HEK293 (cell line): ENCODE results near the gene PTPRN2.

ENCODE experiments used
- CTCF ChIA-PET: fragments of 350-600 bp; formaldehyde crosslinking; extraction: SDS; loops from one replicate; lab custom pipeline; 2021; ENCODE audit warnings: antibody characterized with exemption; lab: Yijun Ruan, JAX
- POLR2A ChIA-PET: fragments of 300-600 bp; formaldehyde crosslinking; extraction: SDS; loops from one replicate; lab custom pipeline; 2020; ENCODE audit warnings: antibody characterized with exemption, inconsistent platforms; lab: Yijun Ruan, JAX
- H3K27ac ChIP-seq: fragments of 200-500 bp; sonication (Bioruptor generic); 2 replicates; pipeline ENCODE4 v1.5.1; 2014; ENCODE audit warnings: low read depth, low read length, control low read depth, inconsistent platforms; ENCODE audit errors: extremely low read depth
- H3K36me3 ChIP-seq, 2 experiments: fragments of 200-500 bp in 1 of 2; sonication (Bioruptor generic) in 1 of 2; 1 replicate in 1 of 2; 2 replicates in 1 of 2; pipeline ENCODE4 v1.5.1; 2014 to 2017; ENCODE audit warnings: inconsistent platforms in 2 of 2, low read length in 2 of 2; ENCODE audit not compliant: control insufficient read depth in 2 of 2, insufficient read depth in 1 of 2
- H3K4me1 ChIP-seq: fragments of 200-500 bp; sonication (Bioruptor generic); 2 replicates; pipeline ENCODE4 v1.5.1; 2014; ENCODE audit warnings: mild to moderate bottlenecking, low read length, inconsistent platforms; ENCODE audit not compliant: control insufficient read depth, insufficient read depth
- H3K4me3 ChIP-seq: 2 replicates; pipeline ENCODE4 v1.5.1; 2011; ENCODE audit warnings: low read depth, mild to moderate bottlenecking, control low read depth, low read length, moderate library complexity
- H3K9me3 ChIP-seq: fragments of 200-500 bp; sonication (Bioruptor generic); 2 replicates; pipeline ENCODE4 v1.5.1; 2014; ENCODE audit warnings: low read depth, low read length, inconsistent platforms; ENCODE audit not compliant: control insufficient read depth, insufficient read depth
- KLF7 ChIP-seq: fragments of 450-650 bp; formaldehyde crosslinking; IDR thresholded peaks from 2 replicates; pipeline ENCODE4 v1.5.1; 2016; ENCODE audit warnings: missing biosample characterization, missing genetic modification characterization, borderline replicate concordance
- PBX3 ChIP-seq: sonication (generic); formaldehyde crosslinking; IDR thresholded peaks from 2 replicates; pipeline ENCODE4 v1.8.1; 2022; ENCODE audit warnings: mild to moderate bottlenecking, moderate library complexity, missing genetic modification reagents
- ZBTB11 ChIP-seq: fragments of 450-650 bp; formaldehyde crosslinking; conservative IDR thresholded peaks from 2 replicates; pipeline ENCODE4 v1.5.1; 2016; ENCODE audit warnings: low read depth, missing biosample characterization, missing genetic modification characterization
- ZBTB44 ChIP-seq: fragments of 450-650 bp; IDR thresholded peaks from 2 replicates; pipeline ENCODE4 v1.5.1; 2018; ENCODE audit warnings: missing biosample characterization, mild to moderate bottlenecking, missing genetic modification characterization
- ZNF132 ChIP-seq: fragments of 450-650 bp; formaldehyde crosslinking; IDR thresholded peaks from 2 replicates; pipeline ENCODE4 v1.5.1; 2017; ENCODE audit warnings: missing biosample characterization, missing genetic modification characterization, borderline replicate concordance
- ZNF133 ChIP-seq: fragments of 450-650 bp; formaldehyde crosslinking; IDR thresholded peaks from 2 replicates; pipeline ENCODE4 v1.5.1; 2016; ENCODE audit warnings: missing biosample characterization, missing genetic modification characterization
- ZNF214 ChIP-seq: fragments of 450-650 bp; formaldehyde crosslinking; IDR thresholded peaks from 2 replicates; pipeline ENCODE4 v1.5.1; 2017; ENCODE audit warnings: missing biosample characterization, mild to moderate bottlenecking, missing genetic modification characterization, borderline replicate concordance
- ZNF292 ChIP-seq: fragments of 450-650 bp; formaldehyde crosslinking; IDR thresholded peaks from 2 replicates; pipeline ENCODE4 v1.5.1; 2016; ENCODE audit warnings: low read depth, missing biosample characterization, missing genetic modification characterization, borderline replicate concordance
- ZNF324 ChIP-seq: fragments of 450-650 bp; formaldehyde crosslinking; IDR thresholded peaks from 2 replicates; pipeline ENCODE4 v1.5.1; 2016; ENCODE audit warnings: missing biosample characterization, missing genetic modification characterization
- ZNF398 ChIP-seq: fragments of 450-650 bp; formaldehyde crosslinking; IDR thresholded peaks from 2 replicates; pipeline ENCODE4 v1.5.1; 2017; ENCODE audit warnings: missing biosample characterization, missing genetic modification characterization
- ZNF423 ChIP-seq: fragments of 450-650 bp; formaldehyde crosslinking; IDR thresholded peaks from 2 replicates; pipeline ENCODE4 v1.5.1; 2016; ENCODE audit warnings: missing biosample characterization, missing genetic modification characterization
- ZNF473 ChIP-seq: fragments of 450-650 bp; formaldehyde crosslinking; IDR thresholded peaks from 2 replicates; pipeline ENCODE4 v1.5.1; 2017; ENCODE audit warnings: missing biosample characterization, missing genetic modification characterization
- ZNF548 ChIP-seq: fragments of 450-650 bp; formaldehyde crosslinking; IDR thresholded peaks from 2 replicates; pipeline ENCODE4 v1.5.1; 2016; ENCODE audit warnings: missing biosample characterization, missing genetic modification characterization
- ZNF624 ChIP-seq: fragments of 450-650 bp; formaldehyde crosslinking; IDR thresholded peaks from 2 replicates; pipeline ENCODE4 v1.5.1; 2017; ENCODE audit warnings: missing biosample characterization, missing genetic modification characterization
- ZNF677 ChIP-seq: fragments of 450-650 bp; IDR thresholded peaks from 2 replicates; pipeline ENCODE4 v1.5.0; 2018; ENCODE audit warnings: missing biosample characterization, mild to moderate bottlenecking, missing genetic modification characterization, moderate library complexity
- ZNF76 ChIP-seq: fragments of 450-650 bp; formaldehyde crosslinking; IDR thresholded peaks from 2 replicates; pipeline ENCODE4; 2016; ENCODE audit warnings: low read depth, missing biosample characterization, missing genetic modification characterization, borderline replicate concordance
- ZNF768 ChIP-seq: fragments of 450-650 bp; formaldehyde crosslinking; IDR thresholded peaks from 2 replicates; pipeline ENCODE4 v1.5.1; 2018; ENCODE audit warnings: missing biosample characterization, mild to moderate bottlenecking, missing genetic modification characterization
- ZNF791 ChIP-seq: fragments of 450-650 bp; formaldehyde crosslinking; IDR thresholded peaks from 2 replicates; pipeline ENCODE4 v1.5.1; 2016; ENCODE audit warnings: missing biosample characterization, missing genetic modification characterization
- ZSCAN18 ChIP-seq: fragments of 450-650 bp; formaldehyde crosslinking; IDR thresholded peaks from 2 replicates; pipeline ENCODE4 v1.5.1; 2016; ENCODE audit warnings: missing biosample characterization, missing genetic modification characterization
- ZSCAN4 ChIP-seq: fragments of 450-650 bp; formaldehyde crosslinking; IDR thresholded peaks from 2 replicates; pipeline ENCODE4 v1.5.1; 2017; ENCODE audit warnings: missing biosample characterization, missing genetic modification characterization

Gene PTPRN2

GRCh38 chr7:158329686-158330085, 257.9 kb downstream of the PTPRN2 start:
- H3K36me3 ChIP-seq: no peaks in the 10 kb centered on the region
- no peak overlapping the region for H3K27ac ChIP-seq
- ChIA-PET CTCF (no interaction called here), POLR2A (no interaction called here)
- no peak overlapping the region for H3K4me3 ChIP-seq
- no peaks in the 10 kb centered on the region for H3K4me1 ChIP-seq
- H3K9me3 ChIP-seq: no peaks in the 10 kb centered on the region
- TF ChIP-seq ZNF423 (tag by site-specific recombination): no peak
- TF ChIP-seq ZSCAN4 (tag by site-specific recombination): no peak
- no peak for TF ChIP-seq ZNF677 (tag by site-specific recombination)
- TF ChIP-seq ZNF132: no peak
- TF ChIP-seq ZBTB11 (tag by site-specific recombination): no peak
- TF ChIP-seq ZNF791: no peak
- TF ChIP-seq ZNF768 (tag by site-specific recombination): no peak
- no peak for TF ChIP-seq ZNF133 (tag by site-specific recombination)
- no peak for TF ChIP-seq ZBTB44 (tag by site-specific recombination)

GRCh38 chr7:158329014-158329610, 258.5 kb downstream of the PTPRN2 start:
- H3K36me3 ChIP-seq: no peaks in the 10 kb centered on the region
- no peaks in the 10 kb centered on the region for H3K4me1 ChIP-seq
- POLR2A ChIA-PET: no interaction called here
- TF ChIP-seq ZNF76 (tag by site-specific recombination) (no peak), ZNF214 (no peak), PBX3 (CRISPR knock-in tag) (no peak), ZNF398 (tag by site-specific recombination) (no peak), ZNF473 (tag by site-specific recombination) (no peak), KLF7 (no peak), ZNF624 (tag by site-specific recombination) (no peak), ZSCAN18 (tag by site-specific recombination) (no peak), ZNF324 (tag by site-specific recombination) (no peak), ZNF292 (no peak), ZNF133 (tag by site-specific recombination) (no peak), ZNF548 (tag by site-specific recombination) (no peak)
- no peaks in the 10 kb centered on the region for H3K9me3 ChIP-seq
- no peak overlapping the region for H3K4me3 ChIP-seq
- no peak overlapping the region for H3K27ac ChIP-seq
- CTCF ChIA-PET: no interaction called here
